Measurements from ENCODE around the gene PNLIPRP1.

The PNLIPRP1 gene

GRCh38 chr10:116597543-116597942 is 6.8 kb downstream of the PNLIPRP1 start:
- no peak for DNase-seq (ENCODE audit: low read depth, low spot score)
- no peak overlapping the region for H3K27ac ChIP-seq

- H3K27ac ChIP-seq = no peak overlapping the region
- no peak for DNase-seq (ENCODE audit: low read depth, low spot score)
These were observed 7.6 kb downstream of the PNLIPRP1 start for GRCh38 chr10:116598329-116598728.

DNA sequence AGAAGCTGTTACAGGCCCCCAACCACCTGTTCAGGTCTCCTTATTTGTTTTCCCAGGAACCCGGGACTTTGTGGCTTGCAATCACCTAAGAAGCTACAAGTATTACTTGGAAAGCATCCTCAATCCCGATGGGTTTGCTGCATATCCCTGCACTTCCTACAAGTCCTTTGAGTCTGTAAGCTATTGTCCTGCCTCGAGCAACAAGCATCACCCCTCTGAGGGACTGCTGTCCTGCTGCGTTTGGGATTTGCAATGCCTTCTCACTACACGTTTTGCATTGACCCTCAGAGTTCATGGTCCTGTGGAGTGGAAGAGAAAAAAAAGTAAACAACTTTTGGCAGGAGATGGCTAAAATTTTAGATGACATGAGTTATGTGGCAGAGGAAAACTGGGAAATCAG is 9.2 kb downstream of the PNLIPRP1 start:
- no peak for DNase-seq (ENCODE audit: low read depth, low spot score)
- no peak overlapping the region for H3K27ac ChIP-seq

DNA sequence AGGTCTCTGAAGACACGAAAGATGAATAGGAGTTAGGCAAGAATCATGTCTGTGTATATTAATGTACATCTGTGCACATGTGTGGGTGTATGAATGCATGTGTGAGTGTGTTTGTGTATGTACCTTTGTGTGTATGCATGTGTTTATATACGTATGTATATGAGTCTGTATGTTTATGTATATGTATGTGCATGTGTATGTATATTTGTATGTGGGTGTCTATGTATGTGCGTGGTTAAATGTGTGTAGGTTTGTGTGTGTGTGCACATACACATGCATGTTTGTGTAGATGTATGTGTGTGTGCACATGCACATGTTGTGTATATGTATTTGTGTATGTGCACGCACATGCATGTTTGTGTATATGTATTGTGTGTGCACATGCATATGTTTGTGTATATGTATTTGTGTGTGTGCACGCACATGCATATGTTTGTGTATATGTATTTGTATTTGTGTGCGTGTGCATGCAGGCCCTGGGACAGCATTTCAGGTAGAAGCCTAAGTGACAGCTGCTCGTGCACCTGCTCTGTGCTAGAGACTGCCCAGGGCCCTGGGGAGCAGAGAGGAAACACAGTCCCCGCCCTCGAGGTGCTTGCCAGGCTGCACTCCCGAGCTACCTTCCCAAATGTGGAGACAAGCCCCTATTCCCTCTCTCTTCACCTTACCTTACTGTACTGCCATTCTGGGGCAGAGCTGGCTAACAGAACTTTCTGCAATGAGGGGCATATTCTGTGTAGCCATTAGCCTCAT is 12.1 kb downstream of the PNLIPRP1 start:
- DNase-seq (ENCODE audit: low read depth, low spot score) = no peak
- H3K27ac ChIP-seq = no peak overlapping the region

DNA sequence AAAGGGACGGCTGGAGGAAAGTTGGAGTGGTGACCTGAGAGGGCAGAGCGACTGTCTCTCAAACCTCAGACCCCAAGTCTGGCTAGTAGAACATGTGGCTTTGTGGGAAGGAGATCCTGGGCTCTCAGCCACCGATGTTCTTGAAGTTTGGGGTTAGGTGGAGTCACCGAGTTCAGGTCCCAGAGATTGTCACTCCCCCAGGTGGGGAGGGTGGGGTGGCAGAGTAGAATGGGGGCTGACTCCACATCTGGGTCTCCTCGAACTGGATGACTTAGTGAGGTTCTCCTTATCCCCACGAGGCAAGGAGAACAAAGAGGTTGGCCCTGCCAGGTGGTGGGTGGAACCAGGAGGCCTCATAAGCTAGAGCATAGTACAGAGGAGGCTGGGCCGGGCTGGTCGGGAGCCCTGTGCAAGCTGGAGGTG is 15.3 kb downstream of the PNLIPRP1 start:
- H3K27ac ChIP-seq = no peak overlapping the region
- no peak for DNase-seq (ENCODE audit: low read depth, low spot score)

- DNase-seq (ENCODE audit: low read depth, low spot score) = no peak
- no peak overlapping the region for H3K27ac ChIP-seq
These were observed 16.6 kb downstream of the PNLIPRP1 start for GRCh38 chr10:116607336-116607735.

GRCh38 chr10:116608686-116609594 is 18.2 kb downstream of the PNLIPRP1 start:
- no peak for DNase-seq (ENCODE audit: low read depth, low spot score)
- no peak overlapping the region for H3K27ac ChIP-seq

GRCh38 chr10:116610443-116611152 is 19.8 kb downstream of the PNLIPRP1 start:
- DNase-seq (ENCODE audit: low read depth, low spot score) = no peak

GRCh38 chr10:116611153-116611545 is 20.4 kb downstream of the PNLIPRP1 start:
- no peak for DNase-seq (ENCODE audit: low read depth, low spot score)
- H3K27ac ChIP-seq = no peak overlapping the region

More at GRCh38 chr10:116610443-116611152, 19.8 kb downstream of the PNLIPRP1 start:
- no peak overlapping the region for H3K27ac ChIP-seq

GRCh38 chr10:116612107-116612769 is 21.5 kb downstream of the PNLIPRP1 start:
- no peak overlapping the region for H3K27ac ChIP-seq
- DNase-seq (ENCODE audit: low read depth, low spot score) = no peak

- no peak overlapping the region for H3K27ac ChIP-seq
- no peak for DNase-seq (ENCODE audit: low read depth, low spot score)
These were observed 22.7 kb downstream of the PNLIPRP1 start for GRCh38 chr10:116613471-116613870.

GRCh38 chr10:116614796-116615195 is 24.0 kb downstream of the PNLIPRP1 start:
- H3K27ac ChIP-seq = no peak overlapping the region
- no peak for DNase-seq (ENCODE audit: low read depth, low spot score)

DNA sequence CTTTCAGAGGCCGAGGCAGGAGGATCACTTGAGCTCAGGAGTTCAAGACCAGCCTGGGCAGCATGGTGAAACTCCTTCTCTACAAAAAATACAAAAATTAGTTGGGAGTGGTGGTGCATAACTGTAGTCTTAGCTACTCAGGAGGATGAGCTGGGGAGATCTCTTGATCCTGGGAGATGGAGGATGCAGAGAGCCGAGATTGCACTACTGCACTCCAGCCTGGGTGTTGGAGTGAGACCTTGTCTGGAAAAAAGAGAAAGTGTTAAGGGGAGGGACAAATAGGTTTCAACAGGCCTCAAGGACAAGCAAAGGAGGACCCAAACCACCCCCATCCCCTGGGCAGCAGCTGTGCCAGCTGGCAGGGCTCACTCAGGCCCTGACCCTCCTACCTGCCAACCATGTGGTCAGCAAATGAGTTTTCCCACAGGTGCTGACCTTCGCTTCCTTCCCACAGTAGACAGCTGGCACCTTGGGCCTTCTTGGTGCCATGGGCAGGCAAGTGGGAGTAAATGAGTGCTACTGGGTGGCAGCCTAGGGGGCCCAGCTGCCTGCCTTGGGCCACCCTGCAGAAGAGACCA is 24.5 kb downstream of the PNLIPRP1 start:
- DNase-seq (ENCODE audit: low read depth, low spot score) = no peak
- H3K27ac ChIP-seq = no peak overlapping the region

DNA sequence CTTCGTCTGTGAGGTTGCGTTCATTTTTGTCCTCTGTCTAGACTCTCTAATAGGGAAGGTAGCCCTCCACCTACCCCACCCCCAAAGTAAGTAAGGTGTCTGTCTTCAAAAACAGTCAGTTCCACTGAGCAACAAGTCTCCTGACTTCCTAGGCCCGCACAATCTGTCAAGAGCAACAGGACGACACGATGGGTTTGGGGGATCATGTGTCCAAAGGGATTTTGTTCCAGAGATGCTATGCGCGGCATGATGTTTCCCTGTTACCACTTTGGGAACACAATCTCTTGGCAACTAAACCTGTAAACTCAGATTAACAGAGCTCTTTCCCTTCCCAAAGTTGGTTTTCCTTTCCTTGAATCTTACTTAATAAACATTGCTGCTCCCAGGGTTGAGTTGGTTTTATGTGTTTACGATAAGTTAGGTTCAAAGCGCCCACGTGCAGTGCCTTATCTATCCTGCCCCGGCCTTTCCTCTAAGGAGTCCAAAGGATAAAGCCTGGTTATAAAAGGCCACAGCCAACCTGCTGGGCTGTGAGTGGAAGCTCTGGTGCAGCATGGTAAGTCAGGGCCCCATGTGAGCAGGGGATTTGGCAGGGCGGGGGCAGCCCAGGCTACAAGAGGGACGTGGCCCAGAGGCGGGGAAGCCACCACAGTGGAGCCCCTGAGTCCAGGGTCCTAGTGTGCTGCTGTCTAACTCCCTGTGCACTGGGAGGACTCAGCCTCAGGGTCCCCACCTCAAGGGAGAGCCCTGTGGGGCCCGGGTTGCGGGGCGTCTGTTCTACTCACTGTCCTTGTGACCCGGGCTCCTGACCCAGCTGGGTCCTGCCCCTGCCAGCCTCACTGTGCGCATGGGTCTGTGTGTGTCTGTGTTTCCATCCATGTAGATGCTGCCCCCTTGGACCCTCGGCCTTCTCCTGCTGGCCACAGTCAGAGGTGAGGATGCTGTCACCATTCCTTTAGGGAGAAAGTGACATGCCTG is 30.0 kb downstream of the PNLIPRP1 start, which contains the start of gene PNLIPRP2:
TSS of gene PNLIPRP2 (plus strand) at position 531 of the 978 bp plus-strand sequence.
- H3K27ac ChIP-seq = no peak within 1 kb of the TSS
- DNase-seq (ENCODE audit: low read depth, low spot score) = no peak

DNA sequence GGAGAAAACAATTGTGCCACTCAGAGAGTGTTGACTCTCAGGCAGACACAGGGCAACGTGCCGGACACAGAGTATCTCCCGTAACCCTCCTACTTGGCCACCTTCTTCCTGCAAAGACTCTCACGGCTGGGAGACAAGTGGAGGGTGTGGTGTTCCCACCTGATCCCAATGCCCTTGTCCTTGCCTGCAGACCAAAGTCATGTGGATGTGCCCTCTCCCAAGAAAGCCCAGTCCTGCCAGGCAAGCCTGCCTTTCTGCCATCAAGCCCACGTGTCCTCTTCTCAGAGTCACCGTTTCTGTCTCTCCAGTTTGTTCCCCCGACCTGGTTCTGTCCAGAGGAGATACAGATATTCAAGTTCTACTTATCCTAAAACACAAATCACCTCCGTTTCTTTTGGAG is 30.7 kb downstream of the PNLIPRP1 start:
- DNase-seq (ENCODE audit: low read depth, low spot score) = no peak
- H3K27ac ChIP-seq = no peak overlapping the region

- no peak overlapping the region for H3K27ac ChIP-seq
- no peak for DNase-seq (ENCODE audit: low read depth, low spot score)
These were observed 31.3 kb downstream of the PNLIPRP1 start for GRCh38 chr10:116621934-116622655.

GRCh38 chr10:116625845-116626244 is 35.1 kb downstream of the PNLIPRP1 start:
- DNase-seq (ENCODE audit: low read depth, low spot score) = no peak

GRCh38 chr10:116626815-116627214 is 36.1 kb downstream of the PNLIPRP1 start:
- no peak for DNase-seq (ENCODE audit: low read depth, low spot score)
- no peak overlapping the region for H3K27ac ChIP-seq

More at GRCh38 chr10:116625845-116626244, 35.1 kb downstream of the PNLIPRP1 start:
- no peak overlapping the region for H3K27ac ChIP-seq

Measured in epithelial cell of prostate (primary cell).